GM19463 (cell line): Measurements from ENCODE around the gene IZUMO4.

Experiments used
- ATAC-seq: cut with Tn5 transposase; IDR thresholded peaks from one replicate; pipeline ENCODE4 v1.9.1; 2021; ENCODE audit warnings: mild to moderate bottlenecking, moderate library complexity; ENCODE audit not compliant: unreplicated experiment

Gene IZUMO4

DNA sequence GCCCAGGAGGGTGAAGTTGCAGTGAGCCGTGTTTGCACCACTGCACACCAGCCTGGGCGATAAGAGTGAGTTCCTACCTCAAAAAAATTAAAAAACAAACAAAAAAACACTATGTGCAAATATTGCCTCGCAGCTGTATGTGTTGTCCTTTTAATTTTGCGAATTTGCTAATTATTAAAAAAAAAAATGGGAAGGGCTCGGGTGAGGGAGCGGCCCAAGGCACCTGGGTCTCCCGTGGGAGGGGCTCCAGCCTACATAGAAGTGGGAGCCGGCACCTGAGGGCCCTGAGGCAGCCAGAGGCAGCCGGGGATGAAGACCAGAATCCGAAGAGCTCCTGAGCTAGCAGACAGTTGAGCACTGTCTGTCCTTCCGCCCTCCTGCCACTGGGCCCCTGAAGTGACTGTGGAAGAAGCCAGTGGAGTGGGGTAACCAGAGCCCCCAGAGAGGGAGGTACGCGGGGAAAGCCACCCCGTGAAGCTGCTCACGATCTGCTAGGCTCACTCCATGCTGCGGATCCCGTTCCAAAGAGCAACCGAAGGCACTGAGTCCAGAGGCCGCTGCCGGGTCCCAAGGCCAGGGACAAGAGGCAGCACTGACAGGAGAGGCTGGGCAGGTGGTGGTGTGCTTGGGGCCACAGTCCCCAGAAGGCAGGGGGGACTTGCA is 6.5 kb downstream of the IZUMO4 start:
- ATAC-seq: no peak

DNA sequence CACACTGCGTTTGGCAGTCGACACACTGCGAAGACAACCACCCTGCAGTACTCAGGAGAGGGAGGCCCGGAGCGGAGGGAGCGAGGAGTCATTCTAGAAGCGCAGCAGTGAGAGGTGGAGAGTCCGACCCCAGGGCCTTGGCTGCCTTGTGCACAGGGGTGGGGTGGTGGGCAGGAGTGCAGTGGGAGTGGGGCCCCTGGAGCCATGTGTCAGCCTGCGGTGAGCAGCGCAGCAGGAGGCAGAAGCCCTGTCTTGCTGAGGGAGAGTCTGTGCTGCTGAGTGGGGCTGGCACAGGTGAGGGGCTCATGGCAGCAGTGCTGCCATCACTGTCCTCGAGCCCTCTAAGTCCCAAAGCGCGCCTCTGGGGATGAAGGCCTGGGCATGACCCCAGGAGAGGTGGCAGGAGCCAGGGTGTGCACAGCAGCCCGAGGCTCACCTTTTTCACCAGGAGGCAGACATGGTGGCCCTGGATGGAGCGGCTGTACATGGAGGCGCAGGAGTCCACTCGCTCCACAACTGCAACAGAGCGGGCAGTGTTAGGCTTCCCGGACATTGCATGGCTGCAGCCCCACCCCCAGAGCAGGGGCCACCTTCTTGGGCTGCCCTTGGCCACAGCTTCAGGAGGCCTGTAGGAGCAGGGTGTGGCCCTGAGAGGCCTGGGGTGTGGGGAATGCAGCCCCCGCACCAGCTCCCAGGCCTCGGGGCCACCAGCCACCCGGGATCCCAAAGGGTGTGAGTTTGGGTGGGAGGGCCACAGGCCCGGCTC is 11.7 kb downstream of the IZUMO4 start:
- no peak for ATAC-seq

DNA sequence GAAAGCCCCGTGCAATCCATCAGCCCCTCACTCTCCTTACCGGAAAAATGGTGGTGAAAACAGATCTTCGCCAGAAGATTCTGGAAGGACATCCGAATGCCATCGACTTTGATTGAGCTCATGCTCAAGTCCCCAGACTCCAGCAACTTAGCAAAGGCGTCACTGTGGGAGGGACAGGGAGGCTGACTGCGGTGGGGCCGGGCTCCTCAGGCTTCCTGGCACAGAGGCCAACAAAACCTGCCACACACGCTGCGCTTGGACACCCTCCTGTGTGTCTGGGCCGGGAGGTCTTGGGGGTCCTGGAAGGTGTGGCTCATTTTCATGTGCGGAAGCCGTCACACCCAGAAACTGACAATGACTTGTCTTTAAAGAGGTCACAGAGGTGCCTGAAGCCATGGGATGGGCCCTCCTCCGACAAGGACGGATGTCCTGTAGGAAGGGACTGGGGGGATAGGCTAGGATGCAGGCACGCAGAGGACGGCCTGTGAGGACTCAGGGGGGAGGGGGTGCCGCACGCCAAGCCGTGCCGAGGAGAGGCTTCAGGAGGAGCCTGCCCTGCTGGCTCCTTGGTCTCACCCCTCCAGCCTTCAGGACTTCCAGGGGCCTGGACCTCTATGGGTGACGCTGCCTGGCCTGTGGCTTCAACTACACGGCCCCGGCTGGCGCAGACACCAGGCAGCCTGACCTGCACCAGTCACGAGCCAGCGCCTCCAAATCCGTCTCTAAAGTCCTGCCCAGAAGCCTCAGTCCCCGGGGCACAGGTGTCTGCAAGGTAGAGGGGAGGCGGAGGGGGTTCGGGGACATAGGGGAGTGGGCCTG is 12.5 kb downstream of the IZUMO4 start:
- no peak for ATAC-seq

DNA sequence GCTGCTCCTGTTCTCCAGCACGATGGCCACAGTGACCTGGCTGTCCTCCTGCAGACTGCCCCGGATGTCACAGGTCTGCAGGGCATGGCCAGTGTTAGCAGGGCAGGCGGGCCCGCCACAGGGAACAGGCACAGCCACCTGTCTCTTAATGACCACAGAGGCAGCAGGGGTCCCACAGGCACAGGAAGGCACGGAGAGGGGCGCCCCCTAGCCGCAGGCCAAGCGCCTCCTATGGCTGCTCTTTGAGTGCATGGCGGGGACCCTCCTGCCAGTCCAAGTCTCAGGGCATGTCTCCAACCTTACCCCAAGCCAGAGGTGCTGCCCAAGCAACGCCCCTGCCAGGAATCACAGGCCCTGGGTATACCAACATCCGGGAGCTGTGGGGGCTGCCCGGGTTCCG is 14.1 kb downstream of the IZUMO4 start:
- ATAC-seq: no peak

DNA sequence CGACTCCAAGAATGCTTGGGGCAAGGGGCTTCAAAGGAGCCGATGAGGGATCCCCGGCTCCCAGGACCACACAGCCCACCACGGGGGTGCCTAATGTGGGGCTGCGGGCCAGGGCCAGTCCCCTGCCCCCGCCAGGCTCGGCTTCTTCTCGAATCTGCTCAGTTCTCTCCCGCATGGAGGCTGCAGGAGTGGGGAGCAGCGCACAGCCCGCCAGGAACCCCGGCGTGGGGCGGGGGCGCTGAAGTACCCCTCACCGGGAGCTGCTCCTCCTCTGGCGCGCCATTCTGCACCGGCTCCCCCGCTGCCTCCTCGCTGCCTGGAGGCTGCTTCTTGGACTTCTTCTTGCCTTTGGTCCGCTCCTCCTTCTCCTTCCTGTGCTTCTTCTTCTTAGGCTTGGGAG is 14.7 kb downstream of the IZUMO4 start:
- no peak for ATAC-seq

DNA sequence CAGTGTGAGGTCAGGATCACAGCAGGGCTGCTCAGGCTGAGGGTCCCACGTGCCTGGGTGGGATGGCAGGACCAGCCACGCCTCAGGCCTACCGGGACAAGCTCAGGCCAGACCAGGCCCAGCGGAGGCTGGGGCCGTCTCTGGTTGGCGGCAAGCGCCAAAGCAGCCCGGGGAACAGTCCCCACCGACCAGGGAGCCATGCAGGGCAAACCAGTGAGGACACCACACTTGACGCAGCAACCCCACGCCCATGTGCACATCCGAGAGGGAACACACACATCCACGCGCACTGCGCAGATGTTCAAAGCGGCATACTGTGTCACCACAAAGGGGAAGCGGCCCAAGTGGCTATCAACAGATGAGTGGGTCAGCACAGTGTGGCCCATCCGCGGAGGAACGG is 15.2 kb downstream of the IZUMO4 start:
- no peak for ATAC-seq

DNA sequence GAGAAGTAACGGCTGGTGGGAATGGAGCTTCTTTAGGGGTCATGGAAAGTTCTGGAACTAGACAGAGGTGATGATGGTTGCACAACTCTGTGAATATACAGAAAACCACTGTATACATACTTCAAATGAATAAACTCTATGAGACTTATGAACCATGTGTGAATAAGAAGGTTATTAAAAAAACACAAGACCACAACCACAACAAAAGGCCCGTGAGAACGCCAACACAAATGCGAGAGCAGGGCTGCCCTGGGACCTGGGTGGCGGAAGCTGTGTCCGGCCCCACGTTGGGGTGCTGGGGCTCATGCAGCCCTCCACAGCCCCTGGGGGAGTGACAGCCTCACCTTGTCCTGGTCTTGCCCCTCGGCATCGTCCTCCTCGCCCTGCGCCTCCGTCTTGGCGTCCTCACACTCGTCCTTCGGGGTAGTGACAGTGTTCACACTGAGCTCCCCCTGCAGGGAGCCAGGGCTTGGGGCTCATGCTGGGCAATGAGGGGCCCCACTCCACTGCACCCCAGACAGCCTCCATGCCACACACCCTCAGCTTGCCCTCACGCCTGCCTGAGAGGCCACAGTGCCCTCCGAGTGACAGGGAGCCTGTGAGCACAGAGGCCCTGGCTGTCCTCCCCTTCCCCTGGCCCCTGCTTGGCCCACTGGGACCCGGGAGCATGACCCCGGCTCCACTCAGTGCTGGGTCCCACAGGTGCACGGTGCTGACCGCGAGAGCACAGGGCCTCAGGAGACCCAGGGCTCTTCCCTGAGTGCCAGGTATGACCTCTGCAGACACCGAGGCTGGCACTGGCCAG is 16.0 kb downstream of the IZUMO4 start:
- no peak for ATAC-seq

DNA sequence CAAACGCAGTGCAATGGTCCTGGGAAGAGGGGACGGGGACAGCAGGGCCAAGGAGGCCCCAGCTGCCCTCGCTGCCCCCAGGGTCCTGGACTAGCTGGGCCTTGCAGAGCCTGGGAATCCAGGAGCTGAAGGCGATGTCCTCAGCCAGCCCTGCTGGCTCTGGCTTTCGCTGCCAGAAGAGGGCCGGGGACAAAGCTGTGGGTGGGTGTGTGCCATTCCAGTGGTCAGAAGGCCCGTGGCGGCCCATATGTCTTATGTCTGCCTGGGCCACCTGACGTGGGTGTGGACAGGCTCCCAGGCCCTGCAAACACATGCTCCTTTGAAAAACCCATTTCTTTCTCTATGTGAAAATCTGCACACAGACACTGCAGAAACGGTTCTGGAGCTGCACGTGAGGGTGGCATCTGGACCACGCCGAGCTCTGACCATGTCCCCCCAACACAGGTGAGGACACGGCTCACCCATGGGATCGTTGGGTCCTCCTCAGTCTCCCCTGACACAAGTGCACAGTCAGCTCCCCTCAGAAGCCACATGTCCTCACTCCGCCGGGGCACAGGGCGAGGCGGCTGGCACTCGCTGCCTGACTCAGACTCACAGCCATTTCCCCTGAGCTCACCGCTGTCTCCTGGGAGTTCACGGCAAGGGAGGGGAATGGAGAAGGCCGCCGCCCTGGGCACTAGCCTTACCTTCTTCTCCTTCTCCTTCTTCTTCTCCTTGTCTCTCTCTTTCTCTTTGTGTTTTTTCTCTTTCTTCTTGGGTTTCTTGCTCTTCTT is 16.9 kb downstream of the IZUMO4 start:
- no peak for ATAC-seq

DNA sequence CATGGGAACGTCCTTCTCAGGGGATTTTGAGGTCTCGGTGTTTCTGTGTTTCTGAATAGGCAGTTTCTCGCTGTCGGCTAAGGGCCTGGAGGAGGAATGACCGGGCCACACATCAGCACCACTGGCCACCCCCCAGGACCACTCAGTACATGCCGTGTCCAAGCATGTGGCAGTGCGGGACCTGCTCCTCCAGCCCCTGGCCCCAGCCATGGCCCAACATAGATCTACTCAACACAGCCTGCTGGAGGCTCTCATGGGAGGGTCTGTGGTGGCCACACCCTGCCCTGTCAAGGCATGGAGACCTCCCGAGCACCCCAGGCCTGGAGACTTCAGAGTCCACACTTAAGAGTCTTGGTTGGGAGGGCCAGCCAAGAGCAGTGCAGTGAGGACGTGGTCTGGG is 17.5 kb downstream of the IZUMO4 start:
- ATAC-seq: no peak

DNA sequence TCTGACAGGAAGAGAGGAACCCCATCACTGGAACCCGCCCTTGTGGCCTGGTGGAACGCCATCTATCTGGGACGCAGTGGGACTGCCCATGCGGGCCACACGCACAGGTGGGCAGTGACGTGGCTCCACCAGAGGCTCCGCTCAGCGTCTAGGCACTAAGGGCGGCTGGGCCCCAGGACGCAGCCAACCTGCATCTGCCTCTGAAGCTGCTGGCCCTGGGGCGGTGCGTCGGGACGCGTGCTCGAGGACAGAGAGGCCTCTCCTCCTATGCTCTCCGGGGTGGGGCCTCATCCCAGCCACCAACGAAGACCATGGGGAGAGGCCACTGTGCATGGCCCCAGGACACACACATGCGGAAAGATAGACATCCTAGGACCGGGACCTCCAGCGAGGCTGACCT is 18.1 kb downstream of the IZUMO4 start:
- no peak for ATAC-seq

DNA sequence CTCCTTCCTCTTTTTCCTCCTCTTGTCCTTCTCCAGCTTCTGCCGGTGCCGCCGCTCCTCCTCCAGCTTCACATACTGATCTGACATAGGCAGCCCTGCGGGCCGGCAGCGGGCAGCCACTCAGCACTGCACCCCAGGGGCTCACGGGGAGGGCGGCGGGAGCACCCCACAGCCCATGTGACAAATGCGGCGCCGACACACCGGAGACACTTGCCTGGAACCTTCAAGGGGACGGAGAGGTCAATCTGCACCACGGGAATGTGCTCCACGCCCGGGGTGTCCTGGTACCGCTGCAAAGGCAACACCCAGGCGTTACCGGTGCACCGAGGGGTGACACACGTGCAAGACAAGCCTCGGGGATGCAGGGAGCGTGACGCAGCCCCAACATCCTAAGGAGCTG is 18.6 kb downstream of the IZUMO4 start:
- no peak for ATAC-seq

DNA sequence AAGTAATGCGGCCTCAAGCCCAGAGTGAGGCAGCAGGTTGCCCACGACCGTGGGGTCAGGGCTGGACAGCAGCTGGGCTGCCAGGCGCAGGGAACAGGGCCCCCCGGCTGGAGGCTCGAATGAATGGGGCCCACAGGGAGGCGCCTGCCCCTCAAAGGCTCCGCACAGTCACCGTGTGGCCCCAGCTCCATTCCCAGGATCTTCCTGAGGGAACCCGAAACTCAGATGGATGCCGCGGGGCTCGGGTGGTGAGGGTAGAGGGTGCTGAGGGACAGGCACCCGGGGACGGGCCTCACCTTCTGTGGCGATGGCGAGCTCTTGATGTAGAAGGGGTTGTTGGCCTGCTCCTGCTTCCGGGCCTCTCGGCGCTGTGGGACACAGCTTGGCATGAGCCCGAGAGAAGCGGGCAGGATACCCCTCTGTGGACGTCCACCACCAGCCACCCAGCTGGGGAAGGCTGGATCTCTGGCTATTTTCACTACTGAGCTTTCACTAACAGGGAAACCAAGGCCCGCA is 19.3 kb downstream of the IZUMO4 start:
- no peak for ATAC-seq

DNA sequence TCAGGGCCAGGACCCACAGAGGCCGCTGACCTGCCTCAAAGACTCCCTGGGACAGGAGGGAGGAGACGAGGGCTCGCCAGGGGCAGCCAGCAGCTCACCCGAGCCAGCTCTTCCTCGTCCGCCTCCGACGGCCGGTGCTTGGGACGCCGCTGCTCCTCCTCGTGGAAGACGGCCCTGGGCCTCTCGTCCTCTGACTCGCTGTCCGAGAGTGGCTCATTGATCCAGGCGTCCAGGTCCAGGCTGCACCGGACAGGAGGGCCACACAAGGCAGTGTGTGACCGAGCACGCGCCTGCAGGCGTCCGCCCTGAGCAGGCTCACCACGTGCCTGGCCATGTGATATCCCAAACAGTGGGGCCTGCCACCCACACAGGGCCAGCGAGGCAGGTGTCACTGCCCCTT is 19.8 kb downstream of the IZUMO4 start:
- no peak for ATAC-seq

DNA sequence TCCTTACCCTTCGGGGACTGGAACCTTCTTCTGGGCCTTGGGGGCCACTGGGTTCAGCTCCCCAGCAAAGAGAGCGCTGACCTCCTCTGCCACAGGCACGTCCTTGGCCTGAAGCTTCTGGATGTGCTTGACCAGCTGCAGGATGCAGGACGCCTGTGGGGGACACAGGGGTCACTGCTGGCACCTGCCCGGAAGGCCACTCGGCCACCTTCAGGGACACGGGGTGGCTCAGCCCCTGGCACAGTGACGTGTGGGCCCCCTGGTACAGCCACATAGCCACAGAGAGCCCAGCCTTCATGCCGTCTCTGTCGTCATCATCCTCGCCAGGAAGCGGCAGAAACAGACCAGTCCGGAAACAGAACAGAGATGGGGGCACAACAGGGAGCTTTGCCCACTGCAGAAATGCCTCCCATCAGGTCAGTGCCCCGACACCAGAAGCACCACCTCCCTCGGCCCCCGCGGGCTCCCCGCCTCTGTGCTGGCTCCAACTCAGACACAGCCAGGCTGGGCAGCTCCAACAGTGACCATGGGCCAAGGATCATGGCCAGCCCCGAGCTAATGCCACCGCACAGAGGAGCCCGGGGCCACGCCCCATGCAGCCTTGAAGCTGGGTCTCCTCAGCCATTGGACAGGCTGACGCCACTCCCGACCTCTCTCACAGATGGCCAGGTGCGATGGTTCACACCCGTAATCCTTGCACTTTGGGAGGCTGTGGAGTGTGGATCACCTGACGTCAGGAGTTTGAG is 20.7 kb downstream of the IZUMO4 start:
- no peak for ATAC-seq

DNA sequence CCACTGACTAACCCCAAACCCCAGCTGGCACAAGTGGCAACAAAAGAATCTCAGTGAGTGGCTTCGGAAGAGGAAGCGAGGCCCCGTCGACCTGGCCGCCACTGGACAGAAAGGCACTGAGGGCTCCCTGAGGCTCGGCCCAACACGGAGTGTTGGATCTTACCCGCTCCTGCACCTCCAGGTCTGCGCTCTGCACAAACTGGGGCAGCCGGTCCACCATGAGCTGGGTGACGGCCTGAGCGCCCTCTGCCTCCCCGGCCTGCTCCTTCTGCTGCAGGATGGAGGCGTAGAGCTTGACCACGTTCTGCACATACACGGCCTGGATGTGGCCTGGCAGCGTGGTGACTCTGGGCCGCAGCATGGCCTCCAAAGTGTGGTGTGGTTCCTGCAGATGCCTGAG is 21.7 kb downstream of the IZUMO4 start:
- no peak for ATAC-seq

DNA sequence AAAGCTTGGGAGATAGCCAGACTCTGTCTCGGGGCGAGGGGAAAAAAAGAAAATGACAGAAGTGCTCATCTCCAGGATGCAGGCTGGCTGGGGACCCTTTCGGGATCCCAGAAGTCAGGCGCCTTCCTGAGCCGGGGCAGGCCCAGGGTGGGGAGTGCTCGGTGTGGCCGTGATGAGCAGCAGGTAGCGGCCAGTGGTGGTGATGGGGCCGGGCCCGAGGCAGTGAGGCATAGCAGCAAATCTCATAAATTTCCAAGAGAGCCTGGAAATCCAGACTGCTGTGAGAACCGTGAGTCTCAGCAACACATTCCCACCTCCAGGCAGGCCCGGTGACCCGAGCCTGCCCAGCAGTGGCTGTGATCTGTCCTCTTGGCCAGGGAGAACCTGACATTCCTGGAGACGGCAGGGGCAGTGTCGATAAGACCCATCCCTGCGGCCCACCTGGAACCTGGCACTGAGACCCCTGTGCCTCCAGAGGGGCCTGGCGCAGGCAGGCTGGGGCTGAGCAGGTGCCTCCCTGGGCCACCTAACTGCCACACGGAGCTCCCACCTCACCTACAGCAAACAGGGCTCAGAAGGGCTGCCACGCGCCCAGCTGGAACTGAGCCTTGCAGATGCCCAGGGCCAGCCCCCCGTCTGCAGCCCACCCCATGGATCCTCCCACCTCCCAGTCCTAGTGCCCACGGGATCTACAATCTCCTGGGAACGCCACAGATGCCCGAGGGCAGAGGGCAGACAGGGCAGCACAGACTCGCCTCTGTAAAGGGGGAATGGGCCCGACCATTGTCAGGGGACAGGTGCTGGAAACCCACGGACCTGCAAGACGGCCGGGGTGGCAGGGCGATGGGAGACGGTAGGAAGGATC is 23.4 kb downstream of the IZUMO4 start:
- ATAC-seq: no peak

DNA sequence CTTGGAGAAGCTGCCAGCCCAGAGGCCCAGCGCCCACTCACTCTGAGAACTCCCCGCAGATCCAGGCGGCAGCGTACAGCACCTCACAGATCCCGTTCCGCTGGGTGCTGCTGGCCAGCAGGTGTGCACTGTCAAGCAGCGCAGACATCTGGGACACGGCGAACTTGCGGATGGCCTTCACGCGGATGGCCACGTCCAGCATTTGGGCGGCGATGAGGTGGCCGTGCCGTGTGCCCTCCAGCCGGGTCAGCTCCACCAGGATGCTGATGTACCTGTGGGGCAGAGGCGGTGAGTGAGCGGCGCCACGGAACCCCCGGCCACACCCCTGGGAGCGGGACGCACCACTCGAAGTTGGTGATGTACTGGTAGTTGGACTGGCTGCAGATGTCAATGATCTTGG is 24.1 kb downstream of the IZUMO4 start:
- no peak for ATAC-seq

DNA sequence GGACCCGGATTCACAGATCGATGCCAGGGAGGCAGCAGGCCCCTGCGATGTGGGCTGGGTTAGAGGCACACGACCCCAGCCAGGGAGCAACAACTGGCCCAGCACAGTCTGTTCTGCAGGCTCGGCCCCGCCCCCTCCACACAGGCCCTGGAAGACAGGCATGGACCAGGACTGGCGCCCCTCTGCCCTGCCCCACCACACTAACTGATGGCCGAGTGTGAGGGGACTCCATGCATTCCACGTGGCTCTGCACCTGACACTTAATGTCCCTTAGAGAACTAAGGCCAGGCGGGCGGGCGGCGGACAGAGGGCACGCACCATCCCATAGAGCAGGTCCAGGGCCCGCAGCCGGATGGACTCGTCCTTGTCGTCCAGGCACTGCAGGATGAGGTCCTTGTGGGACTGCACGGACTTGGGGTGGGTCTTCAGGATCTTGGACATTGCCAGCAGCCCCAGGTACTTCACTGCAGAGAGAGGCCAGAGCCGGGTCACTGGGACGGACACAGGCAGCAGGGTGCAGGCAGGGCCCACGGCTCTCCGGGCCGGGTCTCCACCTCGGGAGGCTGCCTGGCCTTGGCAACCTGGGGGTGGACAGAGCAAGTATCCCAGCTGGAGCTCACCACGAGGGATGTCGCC is 24.8 kb downstream of the IZUMO4 start:
- no peak for ATAC-seq
